Right lobe of liver (tissue), 6 donors: ENCODE data around the gene BPIFB3. TPM values are rescaled to one million over a fixed set of nuclear protein-coding genes. Genes with fewer than 3 reads are reported as not detected.

ENCODE experiments used
- ATAC-seq, 4 donors: fragments of 200-7000 bp; cut with Tn5 transposase; one replicate each; pipeline ENCODE4 v1.9.1; 2020; ENCODE audit warnings: mild to moderate bottlenecking in 4 of 4, moderate library complexity in 4 of 4
- DNase-seq, 3 donors: peaks; one replicate each; pipeline ENCODE4 v3.0.0-alpha.2; 2020
- H3K27ac ChIP-seq, 3 donors: fragments of 200-600 bp; one replicate each; pipeline ENCODE4 v1.8.0; 2022
- H3K27me3 ChIP-seq, 2 donors: fragments of 200-600 bp; one replicate each; pipeline ENCODE4 v1.8.0; 2022
- H3K36me3 ChIP-seq, 4 donors: fragments of 200-600 bp; sonication (generic) in 1 of 4; one replicate each; pipeline versions ENCODE4 v1.5.1 to v1.8.0; 2017 to 2022; ENCODE audit warnings: control low read depth in 1 of 4
- H3K4me1 ChIP-seq, 4 donors: fragments of 200-600 bp; sonication (generic) in 1 of 4; one replicate each; pipeline versions ENCODE4 v1.5.1 to v1.8.0; 2017 to 2022; ENCODE audit warnings: control low read depth in 1 of 4
- H3K4me3 ChIP-seq, 3 donors: fragments of 200-600 bp; one replicate each; pipeline ENCODE4 v1.8.0; 2022
- H3K9me3 ChIP-seq, 4 donors: fragments of 200-600 bp; sonication (generic) in 1 of 4; one replicate each; pipeline versions ENCODE4 v1.5.1 to v1.8.0; 2017 to 2022; ENCODE audit warnings: control low read depth in 1 of 4
- CTCF ChIP-seq, 4 donors: fragments of 200-600 bp in 3 of 4; fragments of 450-650 bp in 1 of 4; IDR thresholded peaks; one replicate each; pipeline versions ENCODE4 v1.5.1 to v1.8.0; 2016 to 2022; ENCODE audit warnings: antibody characterized with exemption in 4 of 4, mild to moderate bottlenecking in 2 of 4
- POLR2A ChIP-seq: fragments of 450-650 bp; IDR thresholded peaks from one replicate; pipeline ENCODE4 v1.6.1; 2017; ENCODE audit warnings: antibody characterized with exemption, mild to moderate bottlenecking
- WGBS: methylation state at CpG from one replicate; pipeline ENCODE4 v1.1.6; 2018; ENCODE audit warnings: low coverage, low lambda C conversion rate; ENCODE audit not compliant: insufficient coverage; ENCODE audit errors: missing lambda C conversion rate; 5-methylcytosine and 5-hydroxymethylcytosine counted together
- intact Hi-C, 2 donors: fragments of 100-400 bp; cut with DNase I; formaldehyde crosslinking; loops; one replicate each; pipeline versions ENCODE4 v1.11.2 to v1.14.1; 2022
- total RNA-seq, 6 experiments: library from RNA; depleted of rRNA in 2 of 6; stranded (reverse); fragments of >200 nt in 2 of 6; fragmentation: NEBNext Ultra II Directional in 3 of 6; extraction: Animal tissue kit (Norgen Biotek cat#: 25700) in 3 of 6; gene quantifications; one replicate each; pipeline versions ENCODE4 v1.1.0 to v1.2.4, GENCODE V29; 2016 to 2023
- donor health status: DM: no; HTN: yes; CAD: no.
- donor health status: DM: no; HTN: no; CAD: no.
- donor health status: DM: no; HTN: no; CAD: no.
- donor health status: DM: no; HTN: yes; CAD: no.
- donor health status: DM: no; HTN: yes; CAD: no.

Gene BPIFB3
- total RNA-seq, 6 experiments from 2014 or later: not detected

- intact Hi-C loops: no loop called here
- TF ChIP-seq CTCF (IDR thresholded peaks at IDR 0.05) (no peak), POLR2A (no peak)
Measured at GRCh38 chr20:33006776-33007375, 46.8 kb upstream of the BPIFB3 start.

DNA sequence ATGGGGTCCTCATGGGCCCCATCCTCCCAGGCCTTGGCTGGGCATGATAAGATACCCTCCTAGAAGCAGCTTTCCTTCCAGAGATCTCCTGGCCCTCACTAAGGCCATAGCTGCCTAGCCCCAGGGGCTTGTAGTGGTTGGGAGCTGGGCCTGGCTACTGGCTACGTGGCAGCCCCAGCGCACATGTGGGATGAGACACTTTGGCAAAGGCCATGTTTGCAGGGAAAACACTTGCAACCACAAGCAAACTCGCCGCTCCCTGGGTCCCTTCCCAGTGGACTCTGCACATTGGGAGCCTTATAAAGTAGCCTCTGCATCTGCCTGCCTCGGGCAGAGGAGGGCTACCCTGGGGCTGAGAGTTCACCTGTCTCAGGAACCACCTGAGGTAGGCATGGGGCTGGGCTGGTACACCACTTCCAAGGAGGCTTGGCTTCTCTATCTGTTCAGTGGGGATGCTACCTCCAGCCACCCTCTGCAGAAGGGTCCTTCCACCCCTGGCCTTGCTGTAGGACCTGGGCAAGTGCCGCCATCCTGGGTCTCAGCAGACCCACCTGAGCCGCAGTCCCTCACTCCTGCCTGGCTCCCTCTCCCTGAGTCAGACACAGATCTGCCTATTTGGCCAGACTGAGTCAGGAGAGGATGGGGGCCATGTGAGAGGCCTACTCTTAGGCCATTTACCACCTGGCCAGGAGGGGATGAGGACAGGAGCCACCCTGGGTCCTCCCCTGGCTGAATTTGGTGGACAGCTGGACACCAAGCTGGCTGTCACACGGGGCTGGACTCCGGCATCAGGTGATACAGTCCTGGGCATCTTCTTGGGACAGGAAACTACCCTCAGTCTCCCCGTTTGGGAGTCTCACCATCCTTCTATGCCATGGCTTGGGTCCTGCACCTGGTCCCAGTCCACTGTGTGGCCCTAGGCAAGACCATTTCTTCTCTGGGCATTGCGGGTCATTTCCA is 46.0 kb upstream of the BPIFB3 start, which contains the start of gene BPIFB2:
BPIFB2 (plus strand) TSS at position 329 of the 960 bp plus-strand sequence. CDS start 871 bp downstream, outside the sequence.
- intact Hi-C loops: no loop called here
- Histone ChIP-seq H3K9me3 (no peaks in the 10 kb centered on the region), H3K4me1 (peaks cover 0 to 8% (median 0%) of the 10 kb centered on the region in 4 donors), H3K4me3 (no peak within 1 kb of the TSS), H3K27ac (no peak within 1 kb of the TSS), H3K27me3 (no peaks in the 10 kb centered on the region), H3K36me3 (no peaks in the 10 kb centered on the region)
- DNase-seq: peak; percentile 64 to 86 (median 84)
- peak; percentile 86 to 96 (median 94) for ATAC-seq
- TF ChIP-seq POLR2A (no peak), CTCF (IDR thresholded peaks at IDR 0.05) (no peak)
- WGBS: 40% methylated on average over 2 of the region's 11 CpGs

More at GRCh38 chr20:33006776-33007375, 46.8 kb upstream of the BPIFB3 start:
- Histone ChIP-seq H3K27me3 (no peaks in the 10 kb centered on the region), H3K36me3 (no peaks in the 10 kb centered on the region), H3K4me3 (no peak overlapping the region), H3K27ac (no peak overlapping the region), H3K4me1 (peaks cover 0 to 8% (median 0%) of the 10 kb centered on the region in 4 donors), H3K9me3 (no peaks in the 10 kb centered on the region)
- WGBS: 78% methylated on average over 7 of the region's 8 CpGs
- ATAC-seq (peak in 1 of 4 donors; percentile 3), DNase-seq (no peak)

GRCh38 chr20:33008336-33009213 is 45.1 kb upstream of the BPIFB3 start:
- no peak overlapping the region for H3K27ac ChIP-seq
- ATAC-seq: no peak
- DNase-seq: no peak
- H3K9me3 ChIP-seq: no peaks in the 10 kb centered on the region
- intact Hi-C loops: no loop called here
- H3K36me3 ChIP-seq: no peaks in the 10 kb centered on the region
- TF ChIP-seq CTCF (IDR thresholded peaks at IDR 0.05): no peak
- TF ChIP-seq POLR2A: no peak
- H3K4me3 ChIP-seq: no peak overlapping the region
- 84% methylated on average over 9 of the region's 23 CpGs for WGBS
- H3K4me1 ChIP-seq: peaks cover 0 to 8% (median 0%) of the 10 kb centered on the region in 4 donors
- H3K27me3 ChIP-seq: no peaks in the 10 kb centered on the region
